Metanephros (tissue), 1 donor: Measurements from ENCODE around the gene PMPCA. TPM values are rescaled to one million over a fixed set of nuclear protein-coding genes. Genes with fewer than 3 reads are reported as not detected.

ENCODE experiments used
- total RNA-seq: library from RNA; depleted of rRNA; stranded (reverse); fragments of >200 nt; gene quantifications from one replicate; pipeline ENCODE4 v1.2.3, GENCODE V29; 2014

Gene PMPCA, protein sequence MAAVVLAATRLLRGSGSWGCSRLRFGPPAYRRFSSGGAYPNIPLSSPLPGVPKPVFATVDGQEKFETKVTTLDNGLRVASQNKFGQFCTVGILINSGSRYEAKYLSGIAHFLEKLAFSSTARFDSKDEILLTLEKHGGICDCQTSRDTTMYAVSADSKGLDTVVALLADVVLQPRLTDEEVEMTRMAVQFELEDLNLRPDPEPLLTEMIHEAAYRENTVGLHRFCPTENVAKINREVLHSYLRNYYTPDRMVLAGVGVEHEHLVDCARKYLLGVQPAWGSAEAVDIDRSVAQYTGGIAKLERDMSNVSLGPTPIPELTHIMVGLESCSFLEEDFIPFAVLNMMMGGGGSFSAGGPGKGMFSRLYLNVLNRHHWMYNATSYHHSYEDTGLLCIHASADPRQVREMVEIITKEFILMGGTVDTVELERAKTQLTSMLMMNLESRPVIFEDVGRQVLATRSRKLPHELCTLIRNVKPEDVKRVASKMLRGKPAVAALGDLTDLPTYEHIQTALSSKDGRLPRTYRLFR
- total RNA-seq = 40.5 TPM

DNA sequence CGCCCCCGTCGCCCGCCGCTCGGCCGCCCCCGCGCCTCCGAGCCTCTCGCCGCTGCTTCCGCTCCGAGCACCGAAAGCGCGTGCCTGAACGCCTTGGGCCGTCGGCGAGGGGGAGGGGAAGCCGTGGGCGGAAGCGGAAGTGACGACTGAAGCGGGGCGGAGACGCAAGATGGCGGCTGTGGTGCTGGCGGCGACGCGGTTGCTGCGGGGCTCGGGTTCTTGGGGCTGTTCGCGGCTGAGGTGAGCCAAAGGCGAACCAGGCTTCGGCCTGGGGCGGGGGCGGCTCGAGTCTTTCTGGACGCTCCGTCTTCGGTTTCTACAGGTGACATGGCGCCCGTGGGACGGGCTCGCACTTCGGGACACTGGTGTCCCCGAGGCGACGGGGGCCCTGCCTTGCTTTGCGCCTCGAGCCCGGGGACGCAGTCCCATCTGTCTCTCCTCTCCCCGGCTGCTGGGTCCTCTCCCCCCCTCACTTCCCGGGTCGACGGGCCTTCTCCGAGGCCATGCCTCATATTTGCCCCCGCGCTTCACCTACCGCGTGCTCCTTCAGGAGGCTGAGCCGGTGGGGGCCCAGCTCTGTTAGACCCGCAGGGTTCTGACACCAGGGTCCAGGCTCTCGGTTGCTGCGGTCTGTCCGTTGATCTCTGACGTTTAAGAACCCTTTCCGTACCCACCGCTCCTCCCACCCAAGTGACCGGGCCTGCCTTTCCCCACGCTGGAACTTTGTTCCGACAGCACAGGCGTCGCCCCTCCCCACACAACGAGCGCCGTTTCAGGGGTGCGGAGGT is at the start of gene PMPCA, which contains the start of gene ENTR1:
Gene PMPCA, plus strand, starts transcription at position 159 of the 788 bp plus-strand sequence. Its CDS starts 11 bp downstream, at position 170.
Gene ENTR1, minus strand, starts transcription at position 115 of the 788 bp plus-strand sequence. CDS start 217 bp downstream, outside the sequence.

DNA sequence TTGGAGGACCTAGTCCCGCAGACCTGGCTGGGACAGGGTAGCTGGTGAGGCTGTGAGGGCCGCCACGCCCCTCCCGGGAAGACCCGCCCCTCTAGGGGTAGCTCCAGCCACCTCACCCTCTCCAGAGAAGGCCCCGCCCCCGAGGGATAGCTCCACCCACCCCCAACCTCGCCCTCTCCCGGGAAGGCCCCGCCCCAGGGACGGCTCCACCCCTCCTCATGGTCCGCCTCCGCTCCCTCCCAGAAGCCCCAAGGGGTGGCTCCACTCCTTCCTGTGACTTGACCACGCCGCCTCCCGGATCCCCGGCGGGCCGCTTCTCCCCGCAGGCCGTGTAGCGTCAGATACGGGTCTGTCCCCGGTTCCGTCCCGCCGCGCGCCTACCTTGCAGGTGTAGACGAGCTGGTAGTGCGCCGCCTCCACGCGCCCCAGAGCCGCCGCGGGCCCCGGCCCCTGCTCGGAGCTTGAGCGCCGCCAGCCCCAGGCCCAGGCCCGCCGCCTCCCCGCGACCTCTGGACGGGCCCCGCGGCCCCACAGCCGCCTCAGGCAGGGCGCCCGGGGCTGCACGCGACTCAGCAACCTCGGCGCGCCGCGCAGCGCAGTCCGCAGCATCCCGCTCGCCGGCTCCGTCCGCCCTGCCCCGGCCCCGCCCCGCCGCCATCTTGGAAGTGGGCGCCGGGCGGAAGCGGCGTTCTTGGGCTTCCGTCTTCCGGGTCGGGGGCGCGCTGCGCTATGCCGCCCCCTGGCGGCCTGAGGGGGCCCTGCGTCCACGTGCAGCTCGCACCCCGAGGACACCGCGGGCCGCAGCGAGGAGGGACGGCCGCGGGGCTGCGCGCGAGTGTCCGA is 47.1 kb upstream of the PMPCA start, which contains the start of gene DNLZ:
Gene DNLZ, minus strand, starts transcription at position 639 of the 843 bp plus-strand sequence. Its CDS starts 30 bp downstream, at position 609.

DNA sequence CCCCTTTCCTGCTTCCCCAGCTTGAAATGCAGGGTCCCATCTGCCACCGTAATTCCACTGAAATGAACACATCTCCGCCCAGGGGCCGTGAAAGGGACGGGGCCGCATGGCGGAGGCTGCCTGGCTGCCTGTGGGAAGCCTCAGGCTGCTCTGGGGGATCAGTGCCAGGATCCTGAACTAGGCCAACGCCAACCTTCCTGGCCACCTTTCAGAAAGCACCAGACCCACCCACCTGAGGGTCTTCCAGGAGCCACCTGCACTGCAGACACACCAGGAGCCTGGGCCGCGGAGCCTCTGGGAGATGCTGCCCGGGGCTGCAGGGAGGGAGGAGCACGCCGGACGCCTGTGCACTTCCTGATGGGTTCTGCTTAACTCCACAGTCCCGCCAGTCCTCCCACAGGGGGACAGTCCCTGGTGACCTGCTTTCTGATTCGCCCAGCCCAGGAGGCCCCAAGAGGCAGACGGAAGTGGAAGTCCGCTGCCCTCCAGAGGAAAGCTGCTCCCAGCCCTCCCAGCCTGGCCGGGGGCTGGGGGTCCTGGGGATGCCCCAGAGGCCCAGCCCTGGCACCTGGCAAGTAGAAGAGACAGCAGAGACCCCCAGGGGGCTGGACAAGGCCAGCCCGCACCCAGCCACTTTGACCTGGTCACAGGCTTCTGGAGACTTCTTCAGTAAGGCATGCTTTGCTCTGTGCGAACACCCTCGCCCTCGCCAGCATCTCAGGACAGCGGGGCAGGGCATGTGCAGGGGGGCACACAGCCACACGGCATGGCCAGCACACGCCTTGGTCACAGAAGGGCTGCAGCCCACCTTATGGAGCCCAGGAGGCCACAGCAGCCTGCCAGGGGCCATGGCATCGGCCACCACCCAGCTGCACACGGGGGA is 36.9 kb upstream of the PMPCA start, which contains the start of gene CARD9:
Gene CARD9, minus strand, starts transcription at position 370 of the 883 bp plus-strand sequence. CDS start 1,591 bp downstream, outside the sequence.

DNA sequence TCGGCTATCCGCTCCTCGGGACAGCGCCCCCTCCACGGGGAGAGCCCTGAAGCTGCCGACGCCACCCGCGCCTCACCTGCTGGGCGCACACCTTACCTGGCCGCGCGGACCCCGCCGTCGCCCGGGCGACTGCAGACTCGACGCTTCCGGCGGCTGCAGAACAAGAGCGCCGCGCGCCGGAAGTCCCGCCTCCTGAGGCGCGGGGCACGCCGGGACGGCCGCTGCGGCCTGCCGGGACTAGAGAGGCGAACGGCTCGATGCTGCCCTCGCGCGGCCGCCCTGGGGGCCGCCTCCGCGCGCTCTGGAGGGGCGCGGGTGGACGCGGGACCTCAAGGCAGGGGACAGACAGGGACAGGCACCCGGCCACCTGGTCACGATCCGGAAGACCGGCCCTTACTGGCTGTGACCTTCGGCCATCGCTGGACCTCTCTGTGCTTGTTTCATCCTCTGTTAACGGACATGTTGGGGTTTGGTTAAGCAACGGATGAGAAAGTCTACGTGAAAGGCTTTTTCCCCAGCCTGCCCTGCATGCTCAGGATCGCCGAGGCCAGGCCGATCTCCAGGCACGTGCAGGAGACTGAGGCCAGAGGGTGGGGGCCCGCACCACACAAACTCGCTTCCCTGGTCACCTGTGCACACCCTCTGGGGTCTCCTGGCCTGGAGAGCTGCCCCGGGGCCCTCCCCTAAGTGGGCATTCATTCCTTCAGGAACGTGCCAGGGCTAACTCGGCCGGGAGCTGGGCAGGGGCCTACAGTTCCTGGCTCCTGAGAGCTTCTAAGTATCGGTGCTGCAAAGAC is 10.2 kb upstream of the PMPCA start, which contains the start of gene SNAPC4:
Gene SNAPC4, minus strand, starts transcription at position 133 of the 797 bp plus-strand sequence. CDS start 1,742 bp downstream, outside the sequence.

DNA sequence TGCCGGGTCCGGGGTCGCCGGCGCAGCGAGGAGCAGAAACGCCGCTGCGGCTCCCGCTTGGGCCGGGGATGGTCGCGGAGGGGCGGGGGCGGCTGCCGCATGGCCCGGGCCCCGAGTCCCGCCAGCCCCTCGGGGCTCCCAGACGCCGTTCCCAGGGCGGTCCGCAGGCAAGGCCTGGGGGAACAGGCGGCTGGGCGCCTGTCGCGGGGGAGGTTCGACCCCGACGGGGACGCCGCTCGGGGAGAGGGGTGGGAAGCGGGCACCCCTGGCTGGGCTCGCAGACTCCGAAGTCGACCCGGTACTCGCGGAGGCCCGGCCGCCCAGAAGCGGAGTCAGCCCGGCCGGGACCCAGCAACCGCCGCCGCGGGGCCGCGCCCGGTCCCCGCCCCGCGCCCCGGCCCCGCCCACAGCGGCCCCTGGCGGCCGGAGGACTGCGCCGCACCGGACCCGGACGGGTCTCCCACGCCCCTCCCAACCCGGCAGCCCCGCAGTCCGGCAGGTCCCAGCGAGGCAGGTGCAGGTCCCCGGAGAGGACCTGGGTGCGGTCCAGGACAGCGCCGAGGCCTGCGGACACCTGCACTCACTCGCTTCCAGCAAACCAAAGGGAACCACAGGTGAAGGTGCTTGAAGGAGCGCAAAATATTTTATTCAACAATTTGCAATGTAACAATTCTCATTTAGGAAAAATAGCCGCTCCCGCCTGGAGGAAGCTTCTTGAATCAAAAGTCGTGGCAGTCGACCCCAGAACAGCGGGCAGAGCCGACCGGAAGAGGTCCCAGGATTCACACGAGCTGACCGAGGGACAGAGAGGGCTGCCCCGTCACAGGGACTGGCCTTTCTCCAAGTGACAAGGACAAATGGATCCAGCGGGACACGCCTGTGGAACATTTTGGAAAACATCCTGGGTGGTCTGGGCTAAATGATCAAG is 29.3 kb downstream of the PMPCA start, which contains the start of gene INPP5E:
Gene INPP5E, minus strand, starts transcription at position 365 of the 928 bp plus-strand sequence. CDS start 426 bp downstream, outside the sequence.

Other genes starting within 250 kb of the PMPCA start
- not detected for gene LHX3, start 205.5 kb upstream of the PMPCA start, total RNA-seq
- 11.9 TPM for gene QSOX2, start 164.8 kb upstream of the PMPCA start, total RNA-seq
- gene CCDC187, start 106.6 kb upstream of the PMPCA start, total RNA-seq = 3.0 TPM
- gene GPSM1, start 83.1 kb upstream of the PMPCA start, total RNA-seq = 45.0 TPM
- gene DNLZ, start 46.9 kb upstream of the PMPCA start, total RNA-seq = 8.4 TPM
- 5.7 TPM for gene CARD9, start 37.0 kb upstream of the PMPCA start, total RNA-seq
- gene SNAPC4, start 10.5 kb upstream of the PMPCA start, total RNA-seq = 9.6 TPM
- 37.8 TPM for gene ENTR1, start within 50 bp of the PMPCA start, total RNA-seq
- 13.0 TPM for gene INPP5E, start 29.2 kb downstream of the PMPCA start, total RNA-seq
- gene SEC16A, start 72.4 kb downstream of the PMPCA start, total RNA-seq = 48.1 TPM
- 89.4 TPM for gene NOTCH1, start 135.4 kb downstream of the PMPCA start, total RNA-seq